ENCODE data around the gene ISCA1.
"Not testable (repeated sequence)": the region's sequence is repeated elsewhere in the genome, so short reads cannot be mapped to it uniquely, and the experiment has no call there.

ISCA1 gene

DNA sequence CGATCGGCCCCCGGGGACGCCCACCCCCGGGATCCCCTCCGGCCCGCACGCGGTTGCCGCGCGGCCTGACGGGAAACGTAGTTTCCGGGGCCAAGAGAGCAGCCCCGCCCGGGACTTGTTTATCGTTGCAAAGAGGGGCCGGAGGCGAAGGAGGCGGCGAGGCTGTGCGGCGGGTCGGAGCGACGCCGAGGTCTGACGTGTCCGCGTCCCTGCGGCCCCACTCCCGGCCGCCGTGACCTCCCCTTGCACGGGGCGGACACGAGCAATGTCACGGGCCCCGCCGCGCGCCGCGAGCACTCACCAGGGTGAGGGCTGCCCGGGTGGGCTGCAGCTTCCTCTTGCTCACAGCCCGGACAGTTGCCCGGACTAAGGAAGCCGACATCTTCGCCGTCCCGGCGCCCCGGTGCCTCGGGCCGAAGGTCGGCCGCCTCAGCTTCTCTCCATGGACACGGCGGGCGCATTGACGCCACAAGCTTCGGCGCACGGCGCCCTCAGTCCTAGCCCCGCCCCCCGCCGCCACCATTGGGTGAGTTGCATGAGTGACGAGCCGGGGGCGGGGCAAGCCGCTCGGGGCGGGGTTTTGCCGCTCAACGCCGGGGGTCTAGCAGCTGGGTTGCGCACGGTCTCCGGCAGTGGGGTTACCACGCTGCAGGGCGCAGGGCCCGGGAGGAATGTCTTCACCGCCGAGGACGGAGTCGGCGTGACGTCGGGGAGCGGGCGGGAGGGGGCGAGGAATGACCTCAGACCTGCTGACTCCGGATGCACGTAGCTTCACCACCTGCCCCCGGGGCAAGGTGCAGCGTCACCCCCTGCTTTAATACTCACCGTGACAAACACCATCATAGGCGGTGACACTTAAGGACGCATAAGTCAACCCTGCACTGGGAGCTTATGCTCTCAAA lies at the start of gene ISCA1:
Gene ISCA1, minus strand, starts transcription at position 462 of the 902 bp plus-strand sequence. Its CDS starts 80 bp downstream, at position 382.
- DNase-seq: peak; percentile 97

DNA sequence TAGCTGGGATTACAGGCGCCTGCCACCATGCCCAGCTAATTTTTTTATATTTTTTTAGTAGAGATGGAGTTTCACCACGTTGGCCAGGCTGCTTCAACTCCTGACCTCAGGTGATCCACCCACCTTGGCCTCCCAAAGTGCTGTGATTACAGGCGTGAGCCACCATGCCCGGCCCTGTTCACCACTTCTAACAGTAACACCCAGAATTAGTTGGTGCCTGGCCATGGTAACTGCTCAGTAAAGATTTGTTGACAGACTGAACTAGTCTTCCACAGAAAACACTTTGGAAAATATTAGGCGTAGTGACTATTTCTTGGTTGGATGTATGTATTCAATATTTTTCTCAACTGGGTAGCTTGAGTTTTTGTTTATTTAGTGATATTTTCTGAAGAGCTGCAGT lies 47.8 kb upstream of the ISCA1 start:
- DNase-seq: no peak

DNA sequence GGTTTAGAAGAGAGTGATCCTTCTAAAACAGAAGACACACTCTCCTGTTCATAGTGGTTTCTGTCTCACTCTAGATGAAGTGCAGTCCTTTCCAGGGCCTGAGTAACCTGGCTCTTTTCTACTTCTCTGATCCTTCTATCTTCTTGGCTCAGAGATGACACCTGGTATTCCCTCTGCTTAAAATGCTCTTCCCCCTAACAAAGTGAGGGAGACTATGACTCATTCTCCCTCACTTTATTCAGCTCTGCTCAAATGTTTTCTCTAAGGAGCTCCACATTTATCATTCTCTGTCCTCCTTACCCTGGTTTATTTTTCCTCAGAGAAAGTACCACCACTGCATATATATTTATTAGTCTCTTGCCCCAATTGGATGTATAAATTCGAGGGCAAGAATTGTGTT lies 47.3 kb upstream of the ISCA1 start:
- DNase-seq: no peak

DNA sequence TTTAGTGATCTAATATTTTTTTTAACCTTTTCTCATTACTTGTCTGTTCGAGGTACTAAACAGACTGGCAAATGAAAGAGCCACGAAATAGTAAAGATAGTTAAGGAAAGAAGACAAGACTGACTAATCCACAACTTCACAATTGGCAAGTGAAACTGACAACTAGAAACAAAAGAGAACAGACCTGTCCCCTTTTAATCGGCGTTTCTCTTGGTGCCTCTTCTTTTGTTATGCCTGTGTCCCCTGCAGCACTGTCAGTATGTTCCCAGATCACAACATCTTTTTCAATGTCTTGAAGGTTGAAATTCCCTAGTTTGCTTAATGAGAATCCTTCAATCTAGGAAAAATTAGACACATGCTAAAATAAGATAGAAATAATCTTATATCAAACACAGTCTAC lies 45.8 kb upstream of the ISCA1 start:
- DNase-seq: no peak

GRCh38 chr9:86326536-86326935 lies 44.2 kb upstream of the ISCA1 start:
- no peak for DNase-seq

- DNase-seq: no peak
These were observed 42.6 kb upstream of the ISCA1 start for GRCh38 chr9:86324901-86325300.

DNA sequence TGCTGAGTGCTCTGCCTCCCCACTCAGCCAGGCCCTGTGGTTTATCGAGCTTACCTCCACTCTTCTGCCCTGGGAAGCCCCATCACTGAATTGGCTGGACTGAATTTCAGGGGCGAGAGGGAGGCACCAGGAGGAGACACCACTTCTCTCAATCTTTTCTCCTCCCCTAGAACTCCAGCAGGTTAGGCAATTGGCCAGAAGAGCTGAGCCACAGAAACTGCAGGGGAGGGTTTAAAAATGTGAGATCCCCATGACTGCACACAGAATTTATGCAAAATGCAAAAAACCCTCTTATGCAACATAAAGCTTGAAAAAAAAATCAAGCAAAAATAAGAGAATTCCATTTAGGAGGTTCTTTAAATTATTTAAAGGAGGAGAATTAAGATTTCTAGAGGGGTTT lies 42.0 kb upstream of the ISCA1 start:
- DNase-seq: no peak

DNA sequence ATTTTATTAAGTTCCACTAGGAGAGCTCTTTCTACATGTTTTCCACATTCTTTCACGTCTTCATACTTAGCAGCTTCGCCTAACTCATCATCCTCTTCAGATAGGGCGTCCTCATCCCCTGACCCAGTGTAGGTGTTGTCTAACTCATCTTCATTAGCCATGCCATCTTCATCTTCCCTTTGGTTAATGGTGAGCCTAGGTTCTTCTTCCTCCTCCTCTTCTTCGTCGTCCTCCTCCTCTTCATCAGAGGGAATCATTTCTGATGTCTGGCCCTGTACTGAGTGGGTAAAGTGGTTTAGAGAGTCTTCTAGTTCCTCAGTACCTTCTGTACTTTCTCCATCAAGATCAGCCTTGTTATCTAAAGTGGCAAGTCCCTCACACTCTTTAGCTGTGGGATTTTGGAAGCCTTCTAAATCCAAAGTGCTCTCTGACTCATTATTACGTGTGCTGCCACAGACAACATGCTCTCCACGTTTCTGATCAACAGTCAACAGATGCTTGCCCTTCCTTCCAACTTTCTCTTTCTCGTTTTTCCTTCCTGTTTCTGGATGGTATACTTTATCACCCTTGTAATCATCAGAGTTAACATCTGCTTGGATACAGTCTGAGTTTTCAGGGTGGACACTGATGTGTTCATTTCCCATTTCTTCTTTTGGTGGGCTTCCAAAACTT lies 40.8 kb upstream of the ISCA1 start:
- DNase-seq: no peak

DNA sequence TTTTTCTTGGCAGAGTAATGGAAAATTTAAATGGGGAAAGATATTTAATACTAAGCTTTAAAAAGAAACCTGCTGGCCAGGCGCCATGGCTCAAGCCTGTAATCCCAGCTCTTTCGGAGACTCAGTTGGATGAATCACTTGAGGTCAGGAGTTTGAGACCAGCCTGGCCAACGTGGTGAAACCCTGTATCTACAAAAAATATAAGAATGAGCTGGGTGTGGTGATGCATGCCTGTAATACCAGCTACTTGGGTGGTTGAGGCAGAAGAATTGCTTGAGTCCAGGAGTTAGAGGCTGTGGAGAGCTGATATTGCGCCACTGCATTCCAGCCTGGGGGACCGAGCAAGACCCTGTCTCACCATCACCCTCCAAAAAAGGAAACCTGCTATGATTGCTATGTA lies 39.0 kb upstream of the ISCA1 start:
- no peak for DNase-seq

- no peak for DNase-seq
These were observed 35.8 kb upstream of the ISCA1 start for GRCh38 chr9:86318187-86318586.

GRCh38 chr9:86315078-86315477 lies 32.7 kb upstream of the ISCA1 start:
- DNase-seq: no peak

DNA sequence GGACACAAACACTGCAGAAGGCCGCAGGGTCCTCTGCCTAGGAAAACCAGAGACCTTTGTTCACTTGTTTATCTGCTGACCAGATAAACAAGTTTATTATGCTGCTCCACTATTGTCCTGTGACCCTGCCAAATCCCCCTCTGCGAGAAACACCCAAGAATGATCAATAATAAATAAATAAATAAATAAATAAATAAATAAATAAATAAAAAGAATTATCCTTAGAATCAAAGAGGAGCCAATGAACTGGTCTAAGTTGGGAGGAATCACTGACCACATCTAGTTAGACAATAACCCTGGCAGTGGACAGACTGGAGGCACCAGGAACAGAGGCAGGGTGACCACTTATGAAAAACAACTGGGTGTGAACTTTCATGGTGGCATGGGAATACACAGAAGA lies 30.6 kb upstream of the ISCA1 start:
- not testable (repeated sequence) for DNase-seq

- no peak for DNase-seq
These were observed 26.3 kb upstream of the ISCA1 start for GRCh38 chr9:86308687-86309086.

GRCh38 chr9:86304236-86304730 lies 21.9 kb upstream of the ISCA1 start:
- DNase-seq: no peak

GRCh38 chr9:86303316-86303975 lies 21.1 kb upstream of the ISCA1 start:
- peak; percentile 50 for DNase-seq

GRCh38 chr9:86301686-86302085 lies 19.3 kb upstream of the ISCA1 start:
- no peak for DNase-seq

- no peak for DNase-seq
These were observed 18.4 kb upstream of the ISCA1 start for GRCh38 chr9:86300701-86301100.

GRCh38 chr9:86298873-86299272 lies 16.5 kb upstream of the ISCA1 start:
- no peak for DNase-seq

DNA sequence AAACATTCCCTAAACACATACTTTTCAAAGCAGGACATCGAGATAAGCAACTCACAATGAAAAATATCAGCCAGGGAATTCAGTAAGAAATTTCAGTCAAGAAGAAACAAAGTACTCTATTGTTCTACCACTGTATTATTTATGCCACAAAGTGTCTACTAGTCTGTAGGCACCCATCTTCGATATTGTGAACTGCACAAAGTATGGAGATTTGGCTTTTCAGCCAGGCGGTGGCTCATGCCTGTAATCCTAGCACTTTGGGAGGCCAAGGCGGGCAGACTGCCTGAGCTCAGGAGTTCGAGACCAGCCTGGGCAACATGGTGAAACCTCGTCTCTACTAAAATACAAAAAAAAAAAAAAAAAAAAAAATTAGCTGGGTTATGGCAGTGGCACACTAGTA lies 8.0 kb upstream of the ISCA1 start:
- not testable (repeated sequence) for DNase-seq

- no peak for DNase-seq
These were observed 6.3 kb upstream of the ISCA1 start for GRCh38 chr9:86288499-86289198.

DNA sequence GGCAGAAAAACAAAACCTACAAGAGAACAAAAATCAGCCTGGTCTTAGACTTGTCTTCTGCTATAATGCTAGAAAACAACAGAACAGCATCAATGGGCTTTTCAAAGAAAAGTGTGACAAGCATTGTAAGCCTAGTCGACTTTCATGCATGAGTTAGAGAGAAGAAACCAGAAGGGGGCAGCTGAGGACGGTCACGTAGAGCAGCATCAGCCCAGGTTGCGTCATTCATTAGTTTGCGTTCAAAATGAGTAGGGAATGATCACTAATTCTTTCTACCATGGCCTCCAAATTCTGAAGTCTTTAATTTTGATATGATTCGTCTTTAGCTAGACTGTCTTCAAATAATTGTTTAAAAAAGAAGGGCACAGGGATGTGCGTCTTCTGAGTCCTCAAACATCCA lies 4.7 kb upstream of the ISCA1 start:
- DNase-seq: peak; percentile 27

- no peak for DNase-seq
These were observed 3.9 kb upstream of the ISCA1 start for GRCh38 chr9:86286278-86286677.

- DNase-seq: no peak
These were observed 2.9 kb upstream of the ISCA1 start for GRCh38 chr9:86285261-86285660.
